Naive thymus-derived CD4-positive, alpha-beta T cell (primary cell): ENCODE data around the gene MDC1. TPM values are rescaled to one million over a fixed set of nuclear protein-coding genes. Genes with fewer than 3 reads are reported as not detected.

Source experiments
- ATAC-seq: fragments of 150-1000 bp; cut with Tn5 transposase; 2 replicates; pipeline ENCODE4 v1.10.0; 2021; ENCODE audit warnings: mild to moderate bottlenecking, moderate library complexity
- CTCF ChIA-PET: fragments of 350-600 bp; sonication (Branson Sonifier 250); formaldehyde crosslinking; loops from one replicate; lab custom pipeline; 2021; ENCODE audit warnings: antibody characterized with exemption; lab: Charles Lee
- POLR2A ChIA-PET: fragments of 350-600 bp; sonication (Branson Sonifier 250); formaldehyde crosslinking; loops from one replicate; lab custom pipeline; 2021; ENCODE audit warnings: antibody characterized with exemption, inconsistent platforms; lab: Charles Lee
- DNase-seq, 9 donors: peaks; one replicate each; pipeline versions ENCODE4 v3.0.0 to v3.0.0-alpha.2; 2020 to 2022; ENCODE audit warnings: mixed read lengths in 1 of 9
- H3K27ac ChIP-seq: one replicate; pipeline ENCODE4 v1.7.0; 2013; ENCODE audit warnings: mild to moderate bottlenecking, low read depth, low read length, moderate library complexity
- H3K27me3 ChIP-seq, 2 donors: one replicate each; pipeline ENCODE4 v1.7.0; 2013; ENCODE audit warnings: low read length in 2 of 2, mild to moderate bottlenecking in 2 of 2, moderate library complexity in 2 of 2; ENCODE audit not compliant: control insufficient read depth in 2 of 2, insufficient read depth in 2 of 2
- H3K36me3 ChIP-seq, 3 experiments: 1 replicate in 2 of 3; 2 replicates in 1 of 3; pipeline ENCODE4 v1.7.0; 2013; ENCODE audit warnings: low read length in 3 of 3, mild to moderate bottlenecking in 3 of 3, moderate library complexity in 1 of 3; ENCODE audit not compliant: insufficient read depth in 3 of 3, control insufficient read depth in 2 of 3
- H3K4me1 ChIP-seq, 2 donors: one replicate each; pipeline ENCODE4 v1.7.0; 2013; ENCODE audit warnings: low read length in 2 of 2, mild to moderate bottlenecking in 2 of 2, moderate library complexity in 1 of 2; ENCODE audit not compliant: control insufficient read depth in 2 of 2, insufficient read depth in 2 of 2
- H3K4me3 ChIP-seq: 2 replicates; pipeline ENCODE4 v1.7.0; 2013; ENCODE audit warnings: mild to moderate bottlenecking, low read length
- H3K9me3 ChIP-seq, 3 experiments: 1 replicate in 2 of 3; 2 replicates in 1 of 3; pipeline ENCODE4 v1.7.0; 2013; ENCODE audit warnings: low read length in 3 of 3; ENCODE audit not compliant: control insufficient read depth in 2 of 3
- H3K27ac Mint-ChIP-seq, 9 donors: one replicate each; pipeline ENCODE4 v1.8.0; 2020 to 2022; ENCODE audit warnings: mixed read lengths in 9 of 9, mild to moderate bottlenecking in 8 of 9, moderate library complexity in 5 of 9, inconsistent platforms in 2 of 9
- H3K27me3 Mint-ChIP-seq, 5 donors: one replicate each; pipeline ENCODE4 v1.8.0; 2021 to 2022; ENCODE audit warnings: mixed read lengths in 5 of 5, mild to moderate bottlenecking in 1 of 5
- H3K36me3 Mint-ChIP-seq, 5 donors: one replicate each; pipeline ENCODE4 v1.8.0; 2020 to 2022; ENCODE audit warnings: mixed read lengths in 5 of 5, mild to moderate bottlenecking in 3 of 5, inconsistent platforms in 1 of 5
- H3K4me1 Mint-ChIP-seq, 7 donors: one replicate each; pipeline ENCODE4 v1.8.0; 2020 to 2022; ENCODE audit warnings: mixed read lengths in 7 of 7, mild to moderate bottlenecking in 3 of 7, inconsistent platforms in 1 of 7
- H3K4me3 Mint-ChIP-seq, 10 donors: one replicate each; pipeline ENCODE4 v1.8.0; 2020 to 2022; ENCODE audit warnings: mild to moderate bottlenecking in 10 of 10, mixed read lengths in 10 of 10, moderate library complexity in 6 of 10, inconsistent platforms in 2 of 10
- H3K9me3 Mint-ChIP-seq, 11 donors: one replicate each; pipeline ENCODE4 v1.8.0; 2020 to 2022; ENCODE audit warnings: mixed read lengths in 11 of 11, mild to moderate bottlenecking in 4 of 11, inconsistent platforms in 1 of 11, moderate library complexity in 1 of 11
- intact Hi-C, 2 donors: fragments of 100-400 bp; cut with micrococcal nuclease; formaldehyde crosslinking; loops; one replicate each; pipeline ENCODE4 v1.15.1; 2023
- polyA plus RNA-seq, 2 donors: library from polyadenylated mRNA; unstranded; fragments of 300-500 nt; fragmentation: Illumina TruSeq; gene quantifications; one replicate each; pipeline ENCODE4 v1.2.3, GENCODE V29; 2021
- total RNA-seq, 6 experiments: library from RNA in 5 of 6; stranded (reverse) in 5 of 6; gene quantifications; 1 replicate in 5 of 6; 2 replicates in 1 of 6; pipeline ENCODE4 v1.2.3 and lab custom pipeline; 2021 to 2026

MDC1 gene
- total and polyA plus RNA-seq, 7 experiments from 2014 or later = 4.5 to 78.9 (median 50.7) TPM

GRCh38 chr6:30735668-30736314, 18.7 kb upstream of the MDC1 start:
- ChIA-PET POLR2A (interaction anchor here (0.6 to 5.6 kb wide), 14 partner anchors 9 to 254 kb away, joined by 3 to 45 read pairs (median 6); partner anchors contain the start of gene MDC1), CTCF (interaction anchor here (0.5 to 7.9 kb wide), 19 partner anchors 9 to 350 kb away, joined by 3 to 41 read pairs (median 4); no protein-coding TSS in a partner anchor)
- Histone ChIP-seq H3K27me3 (no peaks in the 10 kb centered on the region), H3K36me3 (peaks cover 0 to 15% (median 7%) of the 10 kb centered on the region in 3 experiments), H3K4me3 (peak overlapping the region; percentile 24), H3K4me1 (peaks cover 29 to 60% of the 10 kb centered on the region in 2 donors), H3K9me3 (no peaks in the 10 kb centered on the region), H3K27ac (peak overlapping the region; percentile 33)
- no peaks in the 10 kb centered on the region for H3K27me3 Mint-ChIP-seq
- no peak for DNase-seq
- H3K36me3 Mint-ChIP-seq = peaks cover 4 to 72% (median 34%) of the 10 kb centered on the region in 5 donors
- H3K4me1 Mint-ChIP-seq = peaks cover 50 to 83% (median 73%) of the 10 kb centered on the region in 7 donors
- intact Hi-C loops = loop anchor here (10.0 kb wide), 1 partner anchor 281 kb away; no protein-coding TSS in a partner anchor
- H3K4me3 Mint-ChIP-seq = peak overlapping the region; percentile 64 to 93 (median 80)
- peaks cover 0 to 1% (median 0%) of the 10 kb centered on the region in 11 donors for H3K9me3 Mint-ChIP-seq
- peak overlapping the region; percentile 79 to 98 (median 92) for H3K27ac Mint-ChIP-seq
- no peak for ATAC-seq

GRCh38 chr6:30732237-30732943, 15.3 kb upstream of the MDC1 start:
- CTCF ChIA-PET = interaction anchor here (0.6 to 7.9 kb wide), 11 partner anchors 10 to 250 kb away, joined by 3 to 48 read pairs (median 4); no protein-coding TSS in a partner anchor
- H3K36me3 ChIP-seq = peaks cover 6 to 29% (median 8%) of the 10 kb centered on the region in 3 experiments
- H3K36me3 Mint-ChIP-seq = peaks cover 0 to 57% (median 27%) of the 10 kb centered on the region in 5 donors

GRCh38 chr6:30730601-30731435, 13.7 kb upstream of the MDC1 start:
- Mint-ChIP-seq H3K27me3 (no peaks in the 10 kb centered on the region), H3K9me3 (no peaks in the 10 kb centered on the region), H3K4me3 (peak overlapping the region in 9 of 10 donors; percentile 27 to 69 (median 55)), H3K36me3 (peaks cover 0 to 47% (median 19%) of the 10 kb centered on the region in 5 donors), H3K4me1 (peaks cover 27 to 54% (median 42%) of the 10 kb centered on the region in 7 donors), H3K27ac (peak overlapping the region in 7 of 9 donors; percentile 29 to 79 (median 73))
- Histone ChIP-seq H3K27me3 (no peaks in the 10 kb centered on the region), H3K9me3 (no peaks in the 10 kb centered on the region), H3K36me3 (peaks cover 6 to 39% (median 8%) of the 10 kb centered on the region in 3 experiments), H3K4me1 (peaks cover 14 to 30% of the 10 kb centered on the region in 2 donors), H3K27ac (peak overlapping the region; percentile 52), H3K4me3 (no peak overlapping the region)
- ATAC-seq (peak; percentile 97), DNase-seq (peak; percentile 62 to 86 (median 81))
- ChIA-PET CTCF (interaction anchor here (0.6 to 7.9 kb wide), 46 partner anchors 8 to 430 kb away, joined by 3 to 48 read pairs (median 4); partner anchors contain the start of genes DDR1, DHX16 and MDC1), POLR2A (interaction anchor here (0.6 to 2.8 kb wide), 19 partner anchors 9 to 1462 kb away, joined by 3 to 20 read pairs (median 5); partner anchors contain the start of genes FLOT1, MDC1, MRPS18B and PPP1R10)
- intact Hi-C loops = loop anchor here (1.0 to 10.0 kb wide), 8 partner anchors 9 to 320 kb away; partner anchors contain the start of genes ATAT1 (in 1 of the 2) and IER3 (in 1 of the 2)

More at GRCh38 chr6:30732237-30732943, 15.3 kb upstream of the MDC1 start:
- Mint-ChIP-seq H3K9me3 (no peaks in the 10 kb centered on the region), H3K4me3 (no peak overlapping the region), H3K27ac (peak overlapping the region in 5 of 9 donors; percentile 9 to 70 (median 28)), H3K27me3 (no peaks in the 10 kb centered on the region), H3K4me1 (peaks cover 39 to 62% (median 58%) of the 10 kb centered on the region in 7 donors)
- Histone ChIP-seq H3K27ac (no peak overlapping the region), H3K4me3 (no peak overlapping the region), H3K4me1 (peaks cover 28 to 45% of the 10 kb centered on the region in 2 donors), H3K27me3 (no peaks in the 10 kb centered on the region), H3K9me3 (no peaks in the 10 kb centered on the region)
- ATAC-seq = no peak
- no peak for DNase-seq
- intact Hi-C loops = loop anchor here (10.0 kb wide), 1 partner anchor 278 kb away; no protein-coding TSS in a partner anchor
- POLR2A ChIA-PET = interaction anchor here (0.6 to 2.8 kb wide), 7 partner anchors 10 to 94 kb away, joined by 3 to 20 read pairs (median 7); partner anchors contain the start of gene FLOT1

GRCh38 chr6:30727920-30728553, 11.0 kb upstream of the MDC1 start:
- CTCF ChIA-PET = interaction anchor here (0.6 to 4.5 kb wide), 10 partner anchors 10 to 398 kb away, joined by 3 to 48 read pairs (median 4); no protein-coding TSS in a partner anchor

More at GRCh38 chr6:30727920-30728553, 11.0 kb upstream of the MDC1 start:
- intact Hi-C loops = loop anchor here in 1 of 2 donors (10.0 kb wide), 1 partner anchor 663 kb away; the partner anchor contains the start of genes POLR1H and PPP1R11
- no peak for ATAC-seq
- no peak for DNase-seq
- H3K4me3 Mint-ChIP-seq = peak overlapping the region in 1 of 10 donors; percentile 63
- peak overlapping the region in 7 of 9 donors; percentile 28 to 81 (median 72) for H3K27ac Mint-ChIP-seq
- peaks cover 7 to 53% (median 19%) of the 10 kb centered on the region in 5 donors for H3K36me3 Mint-ChIP-seq
- H3K27ac ChIP-seq = peak overlapping the region; percentile 16
- peaks cover 33 to 68% (median 51%) of the 10 kb centered on the region in 7 donors for H3K4me1 Mint-ChIP-seq
- peaks cover 15 to 21% of the 10 kb centered on the region in 2 donors for H3K4me1 ChIP-seq
- no peaks in the 10 kb centered on the region for H3K27me3 Mint-ChIP-seq
- H3K27me3 ChIP-seq = no peaks in the 10 kb centered on the region
- POLR2A ChIA-PET = interaction anchor here (0.5 to 2.1 kb wide), 14 partner anchors 10 to 411 kb away, joined by 3 to 7 read pairs (median 4); partner anchors contain the start of genes MDC1 and MRPS18B
- H3K36me3 ChIP-seq = peaks cover 13 to 66% (median 16%) of the 10 kb centered on the region in 3 experiments
- H3K9me3 ChIP-seq = no peaks in the 10 kb centered on the region
- H3K4me3 ChIP-seq = no peak overlapping the region
- H3K9me3 Mint-ChIP-seq = no peaks in the 10 kb centered on the region
